ACC112 (cell line): Measurements from ENCODE around the gene DENND1A.

Experiments
- H2AFZ ChIP-seq: fragments of 200-600 bp; sonication (generic); one replicate; pipeline ENCODE4 v1.6.0; 2017; ENCODE audit warnings: antibody characterized with exemption, low read length; ENCODE audit not compliant: unreplicated experiment
- H3K27ac ChIP-seq: fragments of 200-600 bp; sonication (generic); 2 replicates; pipeline ENCODE4 v1.5.1; 2014; ENCODE audit warnings: low read depth, mild to moderate bottlenecking, antibody characterized with exemption, low read length, moderate library complexity
- H3K27me3 ChIP-seq: fragments of 200-600 bp; sonication (generic); 2 replicates; pipeline ENCODE4 v1.6.1; 2014; ENCODE audit warnings: mild to moderate bottlenecking, antibody characterized with exemption, low read length, moderate library complexity, mixed read lengths; ENCODE audit not compliant: insufficient read depth
- H3K36me3 ChIP-seq: fragments of 200-600 bp; sonication (generic); 2 replicates; pipeline ENCODE4 v1.6.1; 2016; ENCODE audit warnings: mild to moderate bottlenecking, antibody characterized with exemption, low read length, moderate library complexity, mixed read lengths; ENCODE audit not compliant: insufficient read depth
- H3K4me1 ChIP-seq: fragments of 200-600 bp; sonication (generic); one replicate; pipeline ENCODE4 v1.6.1; 2016; ENCODE audit warnings: low read length, mixed read lengths; ENCODE audit not compliant: insufficient read depth, unreplicated experiment, control insufficient read depth
- H3K4me3 ChIP-seq: fragments of 200-600 bp; sonication (generic); 2 replicates; pipeline ENCODE4 v1.5.1; 2014; ENCODE audit warnings: mild to moderate bottlenecking, low read depth, low read length
- H3K79me2 ChIP-seq: fragments of 200-600 bp; sonication (generic); one replicate; pipeline ENCODE4 v1.6.0; 2016; ENCODE audit warnings: low read length; ENCODE audit not compliant: control insufficient read depth, unreplicated experiment, insufficient read depth

DENND1A gene

GRCh38 chr9:123343443-123344191, 586.3 kb downstream of the DENND1A start:
- H3K27ac ChIP-seq, result no peak overlapping the region
- H3K4me1 ChIP-seq, result no peaks in the 10 kb centered on the region
- no peaks in the 10 kb centered on the region for H3K79me2 ChIP-seq
- H2AFZ ChIP-seq, result no peak overlapping the region
- no peaks in the 10 kb centered on the region for H3K27me3 ChIP-seq
- no peak overlapping the region for H3K4me3 ChIP-seq
- no peaks in the 10 kb centered on the region for H3K36me3 ChIP-seq

GRCh38 chr9:123342247-123342646, 587.7 kb downstream of the DENND1A start:
- Histone ChIP-seq H3K4me3 (no peak overlapping the region), H3K36me3 (no peaks in the 10 kb centered on the region), H3K79me2 (no peaks in the 10 kb centered on the region), H3K27ac (no peak overlapping the region), H2AFZ (no peak overlapping the region), H3K4me1 (no peaks in the 10 kb centered on the region), H3K27me3 (no peaks in the 10 kb centered on the region)

- Histone ChIP-seq H3K4me1 (no peaks in the 10 kb centered on the region), H3K36me3 (no peaks in the 10 kb centered on the region), H2AFZ (no peak overlapping the region), H3K79me2 (no peaks in the 10 kb centered on the region), H3K27me3 (no peaks in the 10 kb centered on the region), H3K27ac (no peak overlapping the region), H3K4me3 (no peak overlapping the region)
Measured at GRCh38 chr9:123341816-123342215, 588.1 kb downstream of the DENND1A start.

GRCh38 chr9:123339666-123340510, 590.0 kb downstream of the DENND1A start:
- no peaks in the 10 kb centered on the region for H3K4me1 ChIP-seq
- H3K36me3 ChIP-seq, result no peaks in the 10 kb centered on the region
- H2AFZ ChIP-seq, result no peak overlapping the region
- H3K27ac ChIP-seq, result no peak overlapping the region
- no peaks in the 10 kb centered on the region for H3K27me3 ChIP-seq
- no peaks in the 10 kb centered on the region for H3K79me2 ChIP-seq
- no peak overlapping the region for H3K4me3 ChIP-seq

GRCh38 chr9:123338710-123339665, 590.9 kb downstream of the DENND1A start:
- Histone ChIP-seq H3K27ac (no peak overlapping the region), H3K36me3 (no peaks in the 10 kb centered on the region), H3K79me2 (no peaks in the 10 kb centered on the region), H3K27me3 (no peaks in the 10 kb centered on the region), H3K4me1 (no peaks in the 10 kb centered on the region), H3K4me3 (no peak overlapping the region), H2AFZ (no peak overlapping the region)

- Histone ChIP-seq H3K36me3 (no peaks in the 10 kb centered on the region), H3K4me1 (no peaks in the 10 kb centered on the region), H3K79me2 (no peaks in the 10 kb centered on the region), H3K27me3 (no peaks in the 10 kb centered on the region), H3K27ac (no peak overlapping the region), H3K4me3 (no peak overlapping the region), H2AFZ (no peak overlapping the region)
Measured at GRCh38 chr9:123337971-123338370, 592.0 kb downstream of the DENND1A start.

GRCh38 chr9:123336959-123337358, 593.0 kb downstream of the DENND1A start:
- Histone ChIP-seq H3K27me3 (no peaks in the 10 kb centered on the region), H3K27ac (no peak overlapping the region), H3K36me3 (no peaks in the 10 kb centered on the region), H3K4me1 (no peaks in the 10 kb centered on the region), H2AFZ (no peak overlapping the region), H3K79me2 (no peaks in the 10 kb centered on the region), H3K4me3 (no peak overlapping the region)

GRCh38 chr9:123336449-123336848, 593.5 kb downstream of the DENND1A start:
- Histone ChIP-seq H3K27ac (no peak overlapping the region), H3K4me1 (no peaks in the 10 kb centered on the region), H3K4me3 (no peak overlapping the region), H2AFZ (no peak overlapping the region), H3K79me2 (no peaks in the 10 kb centered on the region), H3K36me3 (no peaks in the 10 kb centered on the region), H3K27me3 (no peaks in the 10 kb centered on the region)

- Histone ChIP-seq H3K27ac (no peak overlapping the region), H3K4me3 (no peak overlapping the region), H3K79me2 (no peaks in the 10 kb centered on the region), H3K36me3 (no peaks in the 10 kb centered on the region), H3K27me3 (no peaks in the 10 kb centered on the region), H3K4me1 (no peaks in the 10 kb centered on the region), H2AFZ (no peak overlapping the region)
Measured at GRCh38 chr9:123335986-123336329, 594.0 kb downstream of the DENND1A start.

- no peaks in the 10 kb centered on the region for H3K36me3 ChIP-seq
- H2AFZ ChIP-seq, result no peak overlapping the region
- H3K79me2 ChIP-seq, result no peaks in the 10 kb centered on the region
- no peaks in the 10 kb centered on the region for H3K4me1 ChIP-seq
- H3K4me3 ChIP-seq, result no peak overlapping the region
- H3K27me3 ChIP-seq, result no peaks in the 10 kb centered on the region
- H3K27ac ChIP-seq, result no peak overlapping the region
Measured at GRCh38 chr9:123335193-123335985, 594.5 kb downstream of the DENND1A start.
